Caki2 (cell line): Measurements from ENCODE around the gene CXCR5. TPM values are rescaled to one million over a fixed set of nuclear protein-coding genes. Genes with fewer than 3 reads are reported as not detected.
"Not testable (repeated sequence)": the region's sequence is repeated elsewhere in the genome, so short reads cannot be mapped to it uniquely, and the experiment has no call there.

Experiments
- DNase-seq: peaks from one replicate; pipeline ENCODE4 v3.0.0-alpha.2; 2015; ENCODE audit warnings: low read depth
- in situ Hi-C: cut with HindIII; loops from 2 replicates; pipeline ENCODE4 v1.10.0; 2016; ENCODE audit warnings: low sequenced_read_pairs, low pct_unique_long_range_greater_than_20kb, mixed read lengths
- total RNA-seq: library from RNA; depleted of rRNA; stranded (reverse); fragments of >200 nt; shearing (Covaris generic); gene quantifications from 2 replicates; pipeline ENCODE4 v1.2.3, GENCODE V29; 2014; ENCODE audit warnings: low replicate concordance; rRNA removed

Gene CXCR5
- total RNA-seq = not detected in 2 replicates

GRCh38 chr11:118883368-118884071 lies at the start of gene CXCR5:
Gene CXCR5, plus strand, starts transcription at chr11:118883892. Its CDS starts 50 bp downstream, at chr11:118883942.
- in situ Hi-C loops = no loop called here
- no peak for DNase-seq

- no peak for DNase-seq
- in situ Hi-C loops = no loop called here
Measured at GRCh38 chr11:118834427-118835028, 49.2 kb upstream of the CXCR5 start.

- in situ Hi-C loops = no loop called here
- no peak for DNase-seq
Measured at GRCh38 chr11:118837868-118838267, 45.8 kb upstream of the CXCR5 start.

- in situ Hi-C loops = no loop called here
- no peak for DNase-seq
Measured at GRCh38 chr11:118838905-118839553, 44.7 kb upstream of the CXCR5 start.

GRCh38 chr11:118841469-118842242 lies 42.0 kb upstream of the CXCR5 start:
- in situ Hi-C loops = no loop called here
- DNase-seq = no peak

GRCh38 chr11:118842369-118842768 lies 41.3 kb upstream of the CXCR5 start:
- in situ Hi-C loops = no loop called here
- DNase-seq = no peak

- in situ Hi-C loops, DNase-seq: not testable (repeated sequence)
Measured at GRCh38 chr11:118842843-118843242, 40.8 kb upstream of the CXCR5 start.

GRCh38 chr11:118843565-118843964 lies 40.1 kb upstream of the CXCR5 start:
- in situ Hi-C loops = no loop called here
- DNase-seq = no peak

- in situ Hi-C loops = no loop called here
- DNase-seq = no peak
Measured at GRCh38 chr11:118845369-118845768, 38.3 kb upstream of the CXCR5 start.

- in situ Hi-C loops = no loop called here
- no peak for DNase-seq
Measured at GRCh38 chr11:118846181-118846935, 37.3 kb upstream of the CXCR5 start.

- no peak for DNase-seq
- in situ Hi-C loops = no loop called here
Measured at GRCh38 chr11:118849825-118850224, 33.9 kb upstream of the CXCR5 start.

GRCh38 chr11:118851970-118852369 lies 31.7 kb upstream of the CXCR5 start:
- in situ Hi-C loops = no loop called here
- no peak for DNase-seq

GRCh38 chr11:118853678-118854077 lies 30.0 kb upstream of the CXCR5 start:
- DNase-seq = no peak
- in situ Hi-C loops = no loop called here

- no peak for DNase-seq
- in situ Hi-C loops = no loop called here
Measured at GRCh38 chr11:118856314-118856713, 27.4 kb upstream of the CXCR5 start.

- no peak for DNase-seq
- in situ Hi-C loops = no loop called here
Measured at GRCh38 chr11:118857385-118857784, 26.3 kb upstream of the CXCR5 start.

GRCh38 chr11:118859973-118860372 lies 23.7 kb upstream of the CXCR5 start:
- in situ Hi-C loops = no loop called here
- DNase-seq = no peak

GRCh38 chr11:118868659-118869058 lies 15.0 kb upstream of the CXCR5 start:
- no peak for DNase-seq
- in situ Hi-C loops = no loop called here
